Thyroid gland (tissue), 4 donors: ENCODE results near the gene NUDT16.

ENCODE experiments used
- CTCF ChIP-seq, 6 experiments: fragments of 200-600 bp in 3 of 6; fragments of 450-650 bp in 3 of 6; sonication (generic) in 3 of 6; IDR thresholded peaks; one replicate each; pipeline ENCODE4 v1.5.1; 2016 to 2019; ENCODE audit warnings: antibody characterized with exemption in 6 of 6, mild to moderate bottlenecking in 2 of 6, inconsistent platforms in 1 of 6, moderate library complexity in 1 of 6
- POLR2A ChIP-seq, 2 donors: fragments of 450-650 bp; IDR thresholded peaks; one replicate each; pipeline ENCODE4 v1.6.1; 2017; ENCODE audit warnings: antibody characterized with exemption in 2 of 2, mild to moderate bottlenecking in 2 of 2, moderate library complexity in 1 of 2

GRCh38 chr3:131360191-131360755 lies 21.3 kb upstream of the NUDT16 start:
- TF ChIP-seq CTCF (IDR thresholded peaks at IDR 0.05) (no peak), POLR2A (IDR thresholded peaks at IDR 0.05) (no peak)
